GM12878 (cell line): Measurements from ENCODE around the gene NDUFB11. TPM values are rescaled to one million over a fixed set of nuclear protein-coding genes. Genes with fewer than 3 reads are reported as not detected.

Experiments
- CHD2 ChIP-seq: IDR thresholded peaks from 2 replicates; pipeline ENCODE4 v1.6.1; 2011; ENCODE audit warnings: low read depth, low read length, improper control_type of control experiment, borderline replicate concordance
- CREM ChIP-seq: IDR thresholded peaks from 2 replicates; pipeline ENCODE4 v1.6.1; 2014; ENCODE audit warnings: antibody characterized with exemption, low read depth
- CUX1 ChIP-seq: IDR thresholded peaks from 2 replicates; pipeline ENCODE4 v1.6.1; 2012; ENCODE audit warnings: improper control_type of control experiment, low read depth, low read length; ENCODE audit not compliant: insufficient replicate concordance
- FOXK2 ChIP-seq: fragments of 450-650 bp; IDR thresholded peaks from 2 replicates; pipeline ENCODE4 v1.6.1; 2017; ENCODE audit warnings: mild to moderate bottlenecking, moderate library complexity
- GATAD2B ChIP-seq: fragments of 450-650 bp; conservative IDR thresholded peaks from 2 replicates; pipeline ENCODE4 v1.6.1; 2017; ENCODE audit warnings: low read depth, mild to moderate bottlenecking, moderate library complexity
- HCFC1 ChIP-seq: fragments of 150-350 bp; IDR thresholded peaks from 2 replicates; pipeline ENCODE4 v1.6.1; 2014; ENCODE audit warnings: low read length
- IRF4 ChIP-seq: IDR thresholded peaks from 2 replicates; pipeline ENCODE4 v1.6.1; 2011; ENCODE audit warnings: low read depth, low read length
- KDM1A ChIP-seq: fragments of 200-600 bp; sonication (generic); IDR thresholded peaks from 2 replicates; pipeline ENCODE4 v1.6.1; 2016; ENCODE audit warnings: borderline replicate concordance
- NR2C1 ChIP-seq: fragments of 450-650 bp; IDR thresholded peaks from 2 replicates; pipeline ENCODE4 v1.6.1; 2017; ENCODE audit warnings: antibody characterized with exemption, mild to moderate bottlenecking, moderate library complexity
- NRF1 ChIP-seq: conservative IDR thresholded peaks from 2 replicates; pipeline ENCODE4 v1.6.1; 2011; ENCODE audit warnings: mild to moderate bottlenecking, low read depth, low read length, improper control_type of control experiment
- POLR2AphosphoS2 ChIP-seq: IDR thresholded peaks from 2 replicates; pipeline ENCODE4 v1.6.1; 2011; ENCODE audit warnings: low read depth, mild to moderate bottlenecking, low read length, improper control_type of control experiment, moderate library complexity
- POU2F2 ChIP-seq: IDR thresholded peaks from 3 replicates; pipeline ENCODE4 v1.6.1; 2011; ENCODE audit warnings: low read depth, mild to moderate bottlenecking, low read length, borderline replicate concordance
- RCOR1 ChIP-seq: conservative IDR thresholded peaks from 2 replicates; pipeline ENCODE4 v1.6.1; 2012; ENCODE audit warnings: low read depth, low read length, improper control_type of control experiment
- SMAD1 ChIP-seq: fragments of 450-650 bp; IDR thresholded peaks from 2 replicates; pipeline ENCODE4 v1.6.1; 2018; ENCODE audit warnings: mild to moderate bottlenecking, low read depth; ENCODE audit not compliant: partially characterized antibody
- SMAD5 ChIP-seq: IDR thresholded peaks from 2 replicates; pipeline ENCODE4 v1.6.1; 2016; ENCODE audit warnings: antibody characterized with exemption, low read depth
- SMARCA5 ChIP-seq: fragments of 450-650 bp; IDR thresholded peaks from 2 replicates; pipeline ENCODE4 v1.6.1; 2017; ENCODE audit warnings: mild to moderate bottlenecking
- SMC3 ChIP-seq: IDR thresholded peaks from 2 replicates; pipeline ENCODE4 v1.6.1; 2011; ENCODE audit warnings: low read length, improper control_type of control experiment, borderline replicate concordance
- SP1 ChIP-seq: IDR thresholded peaks from one replicate; pipeline ENCODE4 v1.6.1; 2011; ENCODE audit warnings: low read depth, low read length
- TCF7 ChIP-seq: IDR thresholded peaks from 2 replicates; pipeline ENCODE4 v1.6.1; 2014; ENCODE audit warnings: antibody characterized with exemption, borderline replicate concordance
- ZBED1 ChIP-seq: IDR thresholded peaks from 2 replicates; pipeline ENCODE4 v1.6.1; 2016; ENCODE audit warnings: borderline replicate concordance
- ZBTB4 ChIP-seq: fragments of 450-650 bp; formaldehyde crosslinking; IDR thresholded peaks from 2 replicates; pipeline ENCODE4 v1.4.0; 2022; ENCODE audit warnings: mild to moderate bottlenecking, moderate library complexity
- polyA plus RNA-seq, 11 experiments: library from polyadenylated mRNA; depleted of rRNA in 4 of 11; unstranded in 6 of 11; stranded (reverse) in 5 of 11; fragments of >200 nt; fragmentation: Nextera tagmentation in 4 of 11; fragmentation: Illumina TruSeq in 1 of 11; extraction: Ambion mirVana in 4 of 11; extraction: Trizol in 1 of 11; gene quantifications; 1 replicate in 1 of 11; 2 replicates in 10 of 11; pipeline versions ENCODE4 v1.2.1 to v1.2.3, GENCODE V29; 2011 to 2016; ENCODE audit warnings: inconsistent platforms in 2 of 11, missing spikeins in 2 of 11, low read depth in 1 of 11
- total RNA-seq, 4 experiments: library from RNA; depleted of rRNA in 3 of 4; stranded (reverse); fragments of >200 nt in 3 of 4; fragmentation: Illumina TruSeq in 1 of 4; extraction: Trizol in 1 of 4; gene quantifications; 2 replicates each; pipeline versions ENCODE4 v1.2.1 to v1.2.3, GENCODE V29; 2013 to 2021
- TF ChIP-seq, protein P1 (sequence below): IDR thresholded peaks from 2 replicates; pipeline ENCODE4 v1.6.1; 2012; ENCODE audit warnings: low read depth, low read length, improper control_type of control experiment

Gene NDUFB11
- total and polyA plus RNA-seq, 10 of the 15 experiments (the other 5 are each of a cell fraction or from before 2014, with no cell fraction given), result 16.1 to 202 (median 83.3) TPM

DNA sequence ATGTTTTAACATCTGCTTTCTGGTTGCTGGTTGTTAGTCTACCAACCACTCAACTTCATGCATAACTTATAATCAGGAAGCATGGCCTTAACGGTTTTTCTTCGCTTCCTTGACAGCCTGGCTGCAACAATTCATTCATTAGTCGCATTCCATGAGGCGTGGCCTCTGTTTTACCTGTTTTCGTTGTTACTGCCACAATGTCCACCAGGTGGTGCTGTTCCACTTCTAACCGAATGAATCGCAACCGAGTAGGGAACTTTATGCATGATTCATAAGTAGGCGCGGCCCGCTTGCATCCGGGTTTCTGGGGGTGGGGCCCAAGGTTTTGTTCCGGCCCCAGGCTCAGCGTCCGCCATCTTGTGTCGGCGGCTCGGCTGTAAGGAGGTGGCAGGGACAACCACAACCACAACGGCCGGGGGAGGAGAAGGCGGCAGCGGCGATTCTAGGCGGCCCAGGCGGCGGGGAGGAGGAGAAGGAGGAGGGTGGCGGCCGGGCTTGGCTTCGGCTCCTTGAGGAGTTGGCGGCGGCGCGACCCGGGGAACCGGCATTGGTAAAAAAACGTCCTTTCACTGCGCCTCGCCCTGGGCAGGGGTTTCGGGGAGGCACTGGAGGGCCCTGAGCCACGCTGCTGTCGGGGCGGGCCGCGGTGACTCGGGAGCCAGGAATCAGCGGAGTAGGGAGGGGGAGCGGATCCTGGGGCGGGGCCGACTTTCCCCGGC is 49.1 kb upstream of the NDUFB11 start, which contains the start of gene UBA1 (continued):
- 0 out of 2 replicates have a peak, but pooled peaks have one; percentile 28 for TF ChIP-seq SMARCA5
- TF ChIP-seq FOXK2, result peak; percentile 53
- peak; percentile 94 for TF ChIP-seq POU2F2
- TF ChIP-seq RCOR1, result no peak
- no peak for TF ChIP-seq KDM1A
- TF ChIP-seq SMC3, result peak; percentile 91
- peak; percentile 59; the same call in 1 of the 2 replicates for TF ChIP-seq ZBED1
- no peak for TF ChIP-seq NRF1
- peak; percentile 51 for TF ChIP-seq SP1
- peak; percentile 45; the same call in 1 of the 2 replicates for TF ChIP-seq IRF4
- TF ChIP-seq GATAD2B, result peak; percentile 55; the same call in 1 of the 2 replicates
- TF ChIP-seq CHD2, result 0 out of 2 replicates have a peak, but pooled peaks have one; percentile 19
- TF ChIP-seq SMAD5, result 0 out of 2 replicates have a peak, but pooled peaks have one; percentile 64
- no peak for TF ChIP-seq CUX1
- 0 out of 2 replicates have a peak, but pooled peaks have one; percentile 38 for TF ChIP-seq NR2C1
- TF ChIP-seq TCF7, result no peak
- peak; percentile 16; the same call in 1 of the 2 replicates for TF ChIP-seq HCFC1
- TF ChIP-seq CREM, result peak; percentile 46; the same call in 1 of the 2 replicates
- TF ChIP-seq, protein P1, sequence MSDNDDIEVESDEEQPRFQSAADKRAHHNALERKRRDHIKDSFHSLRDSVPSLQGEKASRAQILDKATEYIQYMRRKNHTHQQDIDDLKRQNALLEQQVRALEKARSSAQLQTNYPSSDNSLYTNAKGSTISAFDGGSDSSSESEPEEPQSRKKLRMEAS, result peak; percentile 51
- peak; percentile 79; the same call in 1 of the 2 replicates for TF ChIP-seq POLR2AphosphoS2
- TF ChIP-seq SMAD1, result peak; percentile 36
- no peak for TF ChIP-seq ZBTB4 (CRISPR knock-in tag)
